Measurements from ENCODE around the gene P2RX5. TPM values are rescaled to one million over a fixed set of nuclear protein-coding genes. Genes with fewer than 3 reads are reported as not detected.

The P2RX5 gene
- total RNA-seq, 1 donor from 2014 or later, result 6.0 TPM

GRCh38 chr17:3636908-3637373 lies 59.0 kb downstream of the P2RX5 start:
- peaks cover 1% of the 10 kb centered on the region for H3K36me3 ChIP-seq (ENCODE audit: control insufficient read depth, insufficient read depth, low read length)
- peak overlapping the region; percentile 97 for H3K4me3 ChIP-seq (ENCODE audit: low read depth, low read length)
- DNase-seq (ENCODE audit: low read depth), result no peak
- H3K27me3 ChIP-seq (ENCODE audit: control insufficient read depth, insufficient read depth, low read length), result no peaks in the 10 kb centered on the region
- TF ChIP-seq CTCF (IDR thresholded peaks at IDR 0.05; ENCODE audit: insufficient read depth, low read length, poor library complexity, severe bottlenecking), result no peak

GRCh38 chr17:3636154-3636907 lies 59.6 kb downstream of the P2RX5 start, which contains the start of the genes CTNS and SHPK:
Gene CTNS, plus strand, starts transcription at chr17:3636760. Its CDS starts 3,447 bp downstream, at chr17:3640207.
Gene SHPK, minus strand, starts transcription at chr17:3636250. Its CDS starts 31 bp downstream, at chr17:3636219.
- no peak for TF ChIP-seq CTCF (IDR thresholded peaks at IDR 0.05; ENCODE audit: insufficient read depth, low read length, poor library complexity, severe bottlenecking)
- Histone ChIP-seq H3K27me3 (ENCODE audit: control insufficient read depth, insufficient read depth, low read length) (no peaks in the 10 kb centered on the region), H3K4me3 (ENCODE audit: low read depth, low read length) (peak within 1 kb of the TSS; percentile 97), H3K36me3 (ENCODE audit: control insufficient read depth, insufficient read depth, low read length) (peaks cover 1% of the 10 kb centered on the region)
- peak; percentile 89 for DNase-seq (ENCODE audit: low read depth)

GRCh38 chr17:3635474-3636153 lies 60.3 kb downstream of the P2RX5 start:
- Histone ChIP-seq H3K27me3 (ENCODE audit: control insufficient read depth, insufficient read depth, low read length) (no peaks in the 10 kb centered on the region), H3K36me3 (ENCODE audit: control insufficient read depth, insufficient read depth, low read length) (peaks cover 1% of the 10 kb centered on the region), H3K4me3 (ENCODE audit: low read depth, low read length) (peak overlapping the region; percentile 97)
- DNase-seq (ENCODE audit: low read depth), result no peak
- TF ChIP-seq CTCF (IDR thresholded peaks at IDR 0.05; ENCODE audit: insufficient read depth, low read length, poor library complexity, severe bottlenecking), result no peak

- no peak for DNase-seq (ENCODE audit: low read depth)
- Histone ChIP-seq H3K4me3 (ENCODE audit: low read depth, low read length) (no peak overlapping the region), H3K36me3 (ENCODE audit: control insufficient read depth, insufficient read depth, low read length) (no peaks in the 10 kb centered on the region), H3K27me3 (ENCODE audit: control insufficient read depth, insufficient read depth, low read length) (no peaks in the 10 kb centered on the region)
- no peak for TF ChIP-seq CTCF (IDR thresholded peaks at IDR 0.05; ENCODE audit: insufficient read depth, low read length, poor library complexity, severe bottlenecking)
Measured at GRCh38 chr17:3632287-3632686, 63.7 kb downstream of the P2RX5 start.

GRCh38 chr17:3630781-3631180 lies 65.2 kb downstream of the P2RX5 start:
- no peaks in the 10 kb centered on the region for H3K36me3 ChIP-seq (ENCODE audit: control insufficient read depth, insufficient read depth, low read length)
- no peak for TF ChIP-seq CTCF (IDR thresholded peaks at IDR 0.05; ENCODE audit: insufficient read depth, low read length, poor library complexity, severe bottlenecking)
- no peak overlapping the region for H3K4me3 ChIP-seq (ENCODE audit: low read depth, low read length)
- no peaks in the 10 kb centered on the region for H3K27me3 ChIP-seq (ENCODE audit: control insufficient read depth, insufficient read depth, low read length)
- DNase-seq (ENCODE audit: low read depth), result no peak
